Progenitor cell of endocrine pancreas (in vitro differentiated cells): ENCODE measurements around the gene BACH2. TPM values are rescaled to one million over a fixed set of nuclear protein-coding genes. Genes with fewer than 3 reads are reported as not detected.

Experiments used
- DNase-seq: peaks from one replicate; pipeline ENCODE4 v3.0.0; 2021; ENCODE audit warnings: low spot score; ENCODE audit not compliant: unreplicated experiment
- H3K27ac Mint-ChIP-seq: 2 replicates; pipeline ENCODE4 v1.8.0; 2021; ENCODE audit warnings: mild to moderate bottlenecking, moderate library complexity, mixed read lengths
- H3K27me3 Mint-ChIP-seq: 2 replicates; pipeline ENCODE4 v1.8.0; 2021; ENCODE audit warnings: mixed read lengths
- H3K36me3 Mint-ChIP-seq: 2 replicates; pipeline ENCODE4 v1.8.0; 2022; ENCODE audit warnings: mixed read lengths; ENCODE audit not compliant: insufficient read depth
- H3K4me1 Mint-ChIP-seq: 2 replicates; pipeline ENCODE4 v1.8.0; 2021; ENCODE audit warnings: low read depth, mixed read lengths
- H3K4me3 Mint-ChIP-seq: 2 replicates; pipeline ENCODE4 v1.8.0; 2021; ENCODE audit warnings: low read depth, mild to moderate bottlenecking, moderate library complexity, mixed read lengths
- H3K9me3 Mint-ChIP-seq: 2 replicates; pipeline ENCODE4 v1.8.0; 2021; ENCODE audit warnings: low read depth, mixed read lengths
- CTCF ChIP-seq: fragments of 200-600 bp; sonication (generic); IDR thresholded peaks from one replicate; pipeline ENCODE4 v1.5.0; 2021; ENCODE audit warnings: antibody characterized with exemption, mild to moderate bottlenecking; ENCODE audit not compliant: unreplicated experiment
- total RNA-seq: library from RNA; stranded (reverse); gene quantifications from 2 replicates; pipeline ENCODE4 v1.2.1, GENCODE V29; 2021

BACH2 gene
- total RNA-seq, 1 donor from 2014 or later: 11.2 TPM

- Mint-ChIP-seq H3K9me3 (peaks cover 10% of the 10 kb centered on the region), H3K4me3 (no peak overlapping the region), H3K36me3 (peaks cover 13% of the 10 kb centered on the region), H3K27me3 (no peaks in the 10 kb centered on the region), H3K4me1 (no peaks in the 10 kb centered on the region), H3K27ac (no peak overlapping the region)
- DNase-seq: no peak
- no peak for TF ChIP-seq CTCF
Measured at GRCh38 chr6:90202156-90202555, 94.5 kb downstream of the BACH2 start.

- H3K27ac Mint-ChIP-seq: no peak overlapping the region
- peaks cover 13% of the 10 kb centered on the region for H3K36me3 Mint-ChIP-seq
- no peaks in the 10 kb centered on the region for H3K27me3 Mint-ChIP-seq
- H3K9me3 Mint-ChIP-seq: peaks cover 10% of the 10 kb centered on the region
- TF ChIP-seq CTCF: no peak
- DNase-seq: no peak
- peaks cover 9% of the 10 kb centered on the region for H3K4me1 Mint-ChIP-seq
- H3K4me3 Mint-ChIP-seq: no peak overlapping the region
Measured at GRCh38 chr6:90199900-90200299, 96.7 kb downstream of the BACH2 start.

GRCh38 chr6:90198758-90199425 lies 97.8 kb downstream of the BACH2 start:
- Mint-ChIP-seq H3K27ac (no peak overlapping the region), H3K4me1 (peaks cover 11% of the 10 kb centered on the region), H3K27me3 (no peaks in the 10 kb centered on the region), H3K9me3 (peaks cover 10% of the 10 kb centered on the region), H3K36me3 (peaks cover 13% of the 10 kb centered on the region), H3K4me3 (no peak overlapping the region)
- no peak for DNase-seq
- no peak for TF ChIP-seq CTCF

- TF ChIP-seq CTCF: no peak
- Mint-ChIP-seq H3K27me3 (no peaks in the 10 kb centered on the region), H3K27ac (no peak overlapping the region), H3K9me3 (peaks cover 10% of the 10 kb centered on the region), H3K4me1 (peaks cover 11% of the 10 kb centered on the region), H3K36me3 (peaks cover 13% of the 10 kb centered on the region), H3K4me3 (no peak overlapping the region)
- no peak for DNase-seq
Measured at GRCh38 chr6:90197854-90198496, 98.7 kb downstream of the BACH2 start.

GRCh38 chr6:90195094-90195829 lies 101.4 kb downstream of the BACH2 start:
- H3K4me1 Mint-ChIP-seq: peaks cover 14% of the 10 kb centered on the region
- H3K36me3 Mint-ChIP-seq: peaks cover 13% of the 10 kb centered on the region
- no peak for DNase-seq
- no peak overlapping the region for H3K27ac Mint-ChIP-seq
- peaks cover 10% of the 10 kb centered on the region for H3K9me3 Mint-ChIP-seq
- H3K4me3 Mint-ChIP-seq: no peak overlapping the region
- TF ChIP-seq CTCF: no peak
- no peaks in the 10 kb centered on the region for H3K27me3 Mint-ChIP-seq
